HepG2 (cell line): ENCODE data around the gene SEMA4B. TPM values are rescaled to one million over a fixed set of nuclear protein-coding genes. Genes with fewer than 3 reads are reported as not detected.

Experiments
- ESRRA ChIP-seq: sonication (generic); formaldehyde crosslinking; IDR thresholded peaks from 2 replicates; pipeline ENCODE4 v1.5.1; 2020; ENCODE audit warnings: mild to moderate bottlenecking, low read depth, missing genetic modification reagents
- FOXP4 ChIP-seq: sonication (generic); formaldehyde crosslinking; IDR thresholded peaks from 2 replicates; pipeline ENCODE4 v1.4.0; 2020; ENCODE audit warnings: missing genetic modification reagents
- HDAC2 ChIP-seq: sonication (generic); formaldehyde crosslinking; IDR thresholded peaks from 2 replicates; pipeline ENCODE4 v1.4.0; 2020; ENCODE audit warnings: missing genetic modification reagents
- HNF4A ChIP-seq: sonication (generic); formaldehyde crosslinking; IDR thresholded peaks from 2 replicates; pipeline ENCODE4 v1.4.0; 2020; ENCODE audit warnings: missing genetic modification reagents
- JUND ChIP-seq: sonication (generic); formaldehyde crosslinking; IDR thresholded peaks from 2 replicates; pipeline ENCODE4 v1.8.0; 2022; ENCODE audit warnings: mild to moderate bottlenecking, missing genetic modification reagents
- KMT2B ChIP-seq: IDR thresholded peaks from 2 replicates; pipeline ENCODE4 v1.6.1; 2016; ENCODE audit warnings: missing genetic modification reagents, missing compliant biosample characterization
- LCORL ChIP-seq, 2 experiments: fragments of 450-650 bp in 1 of 2; sonication (generic) in 1 of 2; formaldehyde crosslinking in 1 of 2; IDR thresholded peaks; 2 replicates each; pipeline versions ENCODE4 v1.5.0 to v1.6.1; 2017 to 2020; ENCODE audit warnings: antibody characterized with exemption in 1 of 2, missing genetic modification reagents in 1 of 2
- MED1 ChIP-seq: sonication (generic); formaldehyde crosslinking; IDR thresholded peaks from 2 replicates; pipeline ENCODE4 v1.4.0; 2020; ENCODE audit warnings: missing genetic modification reagents
- MEIS2 ChIP-seq: sonication (generic); formaldehyde crosslinking; IDR thresholded peaks from 2 replicates; pipeline ENCODE4 v1.9.0; 2021; ENCODE audit warnings: mild to moderate bottlenecking, missing genetic modification reagents
- PPARG ChIP-seq: conservative IDR thresholded peaks from 2 replicates; pipeline ENCODE4 v1.6.1; 2016; ENCODE audit warnings: missing biosample characterization, missing genetic modification reagents
- SAP130 ChIP-seq: IDR thresholded peaks from 2 replicates; pipeline ENCODE4 v1.6.1; 2016; ENCODE audit warnings: low read depth
- SIN3A ChIP-seq: IDR thresholded peaks from 2 replicates; pipeline ENCODE4 v1.6.1; 2011; ENCODE audit warnings: low read depth, mild to moderate bottlenecking, control low read depth, low read length, borderline replicate concordance
- ZBTB8A ChIP-seq: sonication (generic); formaldehyde crosslinking; IDR thresholded peaks from 2 replicates; pipeline ENCODE4 v1.4.0; 2020; ENCODE audit warnings: mild to moderate bottlenecking, low read depth, missing genetic modification reagents, borderline replicate concordance
- ZNF274 ChIP-seq: sonication (generic); formaldehyde crosslinking; IDR thresholded peaks from 2 replicates; pipeline ENCODE4 v1.5.1; 2020; ENCODE audit warnings: mild to moderate bottlenecking, missing genetic modification reagents
- ZNF407 ChIP-seq: sonication (generic); formaldehyde crosslinking; IDR thresholded peaks from one replicate; pipeline ENCODE4 v1.5.1; 2020; ENCODE audit warnings: mild to moderate bottlenecking, missing genetic modification reagents; ENCODE audit errors: not compliant biosample characterization
- ZNF709 ChIP-seq: sonication (generic); formaldehyde crosslinking; IDR thresholded peaks from 2 replicates; pipeline ENCODE4 v1.5.0; 2020; ENCODE audit warnings: mild to moderate bottlenecking, missing genetic modification reagents
- polyA plus RNA-seq, 8 experiments: library from polyadenylated mRNA; depleted of rRNA in 3 of 8; stranded (reverse) in 7 of 8; unstranded in 1 of 8; fragments of >200 nt; fragmentation: Illumina TruSeq in 4 of 8; extraction: Trizol in 4 of 8; gene quantifications; 2 replicates each; pipeline versions ENCODE4 v1.2.1 to v1.2.3, GENCODE V29; 2011 to 2016; ENCODE audit warnings: low read depth in 4 of 8, missing spikeins in 1 of 8, mixed read lengths in 1 of 8; ENCODE audit not compliant: insufficient read depth in 1 of 8
- total RNA-seq, 5 experiments: library from RNA; depleted of rRNA; stranded (reverse); fragments of >200 nt; fragmentation: Illumina TruSeq; extraction: Trizol; gene quantifications; 2 replicates each; pipeline ENCODE4 v1.2.3, GENCODE V29; 2016; ENCODE audit warnings: low read depth in 1 of 5
- TF ChIP-seq, protein P1 (sequence below), 2 experiments: sonication (generic) in 1 of 2; formaldehyde crosslinking in 1 of 2; IDR thresholded peaks; 2 replicates each; pipeline versions ENCODE4 v1.4.0 to v1.6.1; 2018 to 2020; ENCODE audit warnings: missing genetic modification reagents in 2 of 2, borderline replicate concordance in 1 of 2, low read depth in 1 of 2, mild to moderate bottlenecking in 1 of 2, missing biosample characterization in 1 of 2

Gene SEMA4B
- total and polyA plus RNA-seq, 2 of the 13 experiments (the other 11 are each of a cell fraction or from before 2014, with no cell fraction given) = 2.1 to 17.0 TPM

DNA sequence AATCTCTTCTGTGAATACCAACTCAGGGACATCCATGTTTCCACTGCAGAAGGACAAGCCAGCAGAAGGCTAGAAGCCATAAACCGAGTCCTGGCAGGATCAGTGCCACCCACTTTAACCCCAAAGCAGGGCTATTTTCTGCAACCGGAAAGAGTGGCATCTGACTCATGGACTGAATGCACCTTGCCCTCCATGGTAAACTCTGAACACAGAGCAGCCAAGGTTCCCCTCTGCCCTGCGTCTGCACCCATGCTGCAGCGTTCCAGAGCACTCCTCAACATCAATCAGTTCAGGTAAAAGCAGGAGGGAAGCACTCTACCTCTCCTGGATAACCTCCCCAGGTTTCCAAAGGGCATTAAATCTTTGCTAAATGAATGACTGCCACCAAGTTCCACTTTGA, 63.5 kb downstream of the SEMA4B start (continued):
- 0 out of 2 replicates have a peak, but pooled peaks have one; percentile 23 for TF ChIP-seq FOXP4 (CRISPR knock-in tag)
- peak; percentile 4; the same call in 1 of the 2 replicates for TF ChIP-seq SAP130 (CRISPR knock-in tag)
- TF ChIP-seq MEIS2 (CRISPR knock-in tag) = peak; percentile 13; the same call in 1 of the 2 replicates
- TF ChIP-seq JUND (CRISPR knock-in tag) = 0 out of 2 replicates have a peak, but pooled peaks have one; percentile 38
- TF ChIP-seq SIN3A = peak; percentile 20; the same call in 1 of the 2 replicates
- TF ChIP-seq HNF4A (CRISPR knock-in tag) = peak; percentile 73
- TF ChIP-seq KMT2B = no peak
- no peak for TF ChIP-seq ZNF709 (CRISPR knock-in tag)
- TF ChIP-seq LCORL (IDR thresholded peaks at IDR 0.05) = no peak
- TF ChIP-seq LCORL (CRISPR knock-in tag; IDR thresholded peaks at IDR 0.05) = peak; percentile 40; the same call in 1 of the 2 replicates
- no peak for TF ChIP-seq ZNF274
- TF ChIP-seq, protein P1, sequence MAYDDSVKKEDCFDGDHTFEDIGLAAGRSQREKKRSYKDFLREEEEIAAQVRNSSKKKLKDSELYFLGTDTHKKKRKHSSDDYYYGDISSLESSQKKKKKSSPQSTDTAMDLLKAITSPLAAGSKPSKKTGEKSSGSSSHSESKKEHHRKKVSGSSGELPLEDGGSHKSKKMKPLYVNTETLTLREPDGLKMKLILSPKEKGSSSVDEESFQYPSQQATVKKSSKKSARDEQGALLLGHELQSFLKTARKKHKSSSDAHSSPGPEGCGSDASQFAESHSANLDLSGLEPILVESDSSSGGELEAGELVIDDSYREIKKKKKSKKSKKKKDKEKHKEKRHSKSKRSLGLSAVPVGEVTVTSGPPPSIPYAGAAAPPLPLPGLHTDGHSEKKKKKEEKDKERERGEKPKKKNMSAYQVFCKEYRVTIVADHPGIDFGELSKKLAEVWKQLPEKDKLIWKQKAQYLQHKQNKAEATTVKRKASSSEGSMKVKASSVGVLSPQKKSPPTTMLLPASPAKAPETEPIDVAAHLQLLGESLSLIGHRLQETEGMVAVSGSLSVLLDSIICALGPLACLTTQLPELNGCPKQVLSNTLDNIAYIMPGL (CRISPR knock-in tag; IDR thresholded peaks at IDR 0.05; ENCODE audit: borderline replicate concordance in 1 of 2, low read depth in 1 of 2) = 0 out of 4 replicates have a peak, but pooled peaks of 1 of the 2 experiments have one; percentile 1
- no peak for TF ChIP-seq ZNF407 (CRISPR knock-in tag)
- TF ChIP-seq PPARG (CRISPR knock-in tag) = no peak
- TF ChIP-seq ZBTB8A (CRISPR knock-in tag) = no peak
- peak; percentile 13; the same call in 1 of the 2 replicates for TF ChIP-seq ESRRA (CRISPR knock-in tag)
- peak; percentile 35 for TF ChIP-seq MED1 (CRISPR knock-in tag)
- TF ChIP-seq HDAC2 (CRISPR knock-in tag) = 0 out of 2 replicates have a peak, but pooled peaks have one; percentile 16
